Dendritic cell treated with granulocyte-macrophage colony-stimulating factor and Interleukin-4, amounts not matched to agents 40 ng/mL and 50 ng/mL, for 4 days (primary cell): ENCODE results near the gene FAM117A.

Experiments
- H3K27ac Mint-ChIP-seq: one replicate; pipeline ENCODE4 v1.8.0; 2022; ENCODE audit warnings: mild to moderate bottlenecking, mixed read lengths
- H3K27me3 Mint-ChIP-seq: one replicate; pipeline ENCODE4 v1.8.0; 2022; ENCODE audit warnings: mild to moderate bottlenecking, mixed read lengths
- H3K36me3 Mint-ChIP-seq: one replicate; pipeline ENCODE4 v1.8.0; 2022; ENCODE audit warnings: low read depth, mixed read lengths
- H3K4me1 Mint-ChIP-seq: one replicate; pipeline ENCODE4 v1.8.0; 2022; ENCODE audit warnings: low read depth, mixed read lengths
- H3K4me3 Mint-ChIP-seq: one replicate; pipeline ENCODE4 v1.8.0; 2022; ENCODE audit warnings: mild to moderate bottlenecking, moderate library complexity, mixed read lengths
- H3K9me3 Mint-ChIP-seq: one replicate; pipeline ENCODE4 v1.8.0; 2022; ENCODE audit warnings: mixed read lengths
- intact Hi-C: fragments of 100-400 bp; cut with micrococcal nuclease; formaldehyde crosslinking; loops from one replicate; pipeline ENCODE4 v1.15.0; 2022

Gene FAM117A

DNA sequence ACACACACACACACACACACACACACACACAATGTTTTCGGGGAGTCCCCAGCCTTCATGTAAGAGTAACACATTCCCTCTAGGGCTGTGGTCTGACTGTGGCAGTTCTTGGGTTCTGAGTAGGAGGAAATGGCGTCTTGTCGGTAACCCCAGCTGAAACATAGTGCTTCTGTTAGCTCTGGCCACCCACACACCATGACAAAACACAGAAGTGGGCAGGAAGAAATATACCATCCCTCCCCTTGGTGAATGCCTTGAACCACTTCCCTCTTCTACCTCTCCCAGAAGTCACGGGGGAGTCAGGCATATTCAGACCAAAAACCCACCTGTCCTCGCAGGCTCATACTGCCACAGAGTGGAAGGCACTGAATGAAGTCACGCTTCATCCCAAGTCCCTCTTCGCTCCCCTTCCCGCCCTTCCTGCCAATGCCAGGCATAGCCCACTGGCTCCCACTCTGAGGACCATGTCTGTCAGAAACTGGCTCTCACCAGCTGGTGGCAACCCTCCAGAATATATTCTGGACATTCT lies 67.6 kb downstream of the FAM117A start:
- H3K4me1 Mint-ChIP-seq: peaks cover 66% of the 10 kb centered on the region
- intact Hi-C loops: loop anchor here (10.0 kb wide), 1 partner anchor 61 kb away; no protein-coding TSS in a partner anchor
- H3K4me3 Mint-ChIP-seq: no peak overlapping the region
- peaks cover 24% of the 10 kb centered on the region for H3K36me3 Mint-ChIP-seq
- peak overlapping the region; percentile 75 for H3K27ac Mint-ChIP-seq
- H3K9me3 Mint-ChIP-seq: no peaks in the 10 kb centered on the region
- peaks cover 5% of the 10 kb centered on the region for H3K27me3 Mint-ChIP-seq

- Mint-ChIP-seq H3K4me3 (no peak overlapping the region), H3K9me3 (no peaks in the 10 kb centered on the region), H3K36me3 (peaks cover 19% of the 10 kb centered on the region), H3K27me3 (peaks cover 5% of the 10 kb centered on the region), H3K4me1 (peaks cover 66% of the 10 kb centered on the region), H3K27ac (peak overlapping the region; percentile 75)
- intact Hi-C loops: loop anchor here (1.0 to 10.0 kb wide), 2 partner anchors 61 to 125 kb away; no protein-coding TSS in a partner anchor
Observed at GRCh38 chr17:49695698-49696232, 68.2 kb downstream of the FAM117A start.

- Mint-ChIP-seq H3K36me3 (peaks cover 12% of the 10 kb centered on the region), H3K4me3 (peak overlapping the region; percentile 56), H3K4me1 (peaks cover 66% of the 10 kb centered on the region), H3K27ac (peak overlapping the region; percentile 75), H3K9me3 (no peaks in the 10 kb centered on the region), H3K27me3 (peaks cover 5% of the 10 kb centered on the region)
- intact Hi-C loops: loop anchor here (1.0 to 10.0 kb wide), 2 partner anchors 60 to 125 kb away; no protein-coding TSS in a partner anchor
Observed at GRCh38 chr17:49694847-49695697, 68.9 kb downstream of the FAM117A start.

GRCh38 chr17:49692751-49693150 lies 71.2 kb downstream of the FAM117A start:
- Mint-ChIP-seq H3K9me3 (no peaks in the 10 kb centered on the region), H3K27me3 (peaks cover 5% of the 10 kb centered on the region), H3K27ac (peak overlapping the region; percentile 27), H3K4me3 (no peak overlapping the region), H3K36me3 (no peaks in the 10 kb centered on the region), H3K4me1 (peaks cover 78% of the 10 kb centered on the region)
- intact Hi-C loops: loop anchor here (10.0 kb wide), 1 partner anchor 58 kb away; no protein-coding TSS in a partner anchor

DNA sequence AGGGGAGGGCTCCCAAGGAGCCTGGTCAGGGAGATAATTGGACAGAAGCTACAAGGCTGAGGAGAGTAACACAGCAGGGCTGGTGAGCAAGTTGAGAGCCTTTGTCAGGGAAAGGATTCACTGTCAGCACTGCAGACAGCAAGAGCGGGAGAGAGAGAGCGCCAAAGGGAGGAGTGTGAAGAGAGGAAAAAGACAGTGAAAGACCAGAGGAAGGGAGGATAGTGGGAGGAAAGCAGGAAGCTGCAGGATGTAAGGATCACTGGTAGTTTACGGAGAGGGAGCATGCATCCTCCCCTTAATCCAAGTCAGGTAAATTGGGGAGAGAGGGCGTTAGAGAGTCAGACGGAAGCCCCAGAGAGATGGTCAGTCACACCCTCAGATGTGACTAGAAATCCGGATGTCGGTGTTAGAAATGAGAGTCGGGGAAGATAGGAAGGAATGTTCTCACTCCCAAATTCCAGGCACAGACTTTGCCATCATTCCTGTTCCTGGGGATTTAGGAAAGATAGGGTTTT lies 72.2 kb downstream of the FAM117A start:
- H3K4me1 Mint-ChIP-seq: peaks cover 83% of the 10 kb centered on the region
- no peak overlapping the region for H3K4me3 Mint-ChIP-seq
- H3K27ac Mint-ChIP-seq: no peak overlapping the region
- H3K9me3 Mint-ChIP-seq: no peaks in the 10 kb centered on the region
- H3K36me3 Mint-ChIP-seq: no peaks in the 10 kb centered on the region
- intact Hi-C loops: loop anchor here (10.0 kb wide), 1 partner anchor 57 kb away; no protein-coding TSS in a partner anchor
- H3K27me3 Mint-ChIP-seq: peaks cover 5% of the 10 kb centered on the region

- Mint-ChIP-seq H3K36me3 (no peaks in the 10 kb centered on the region), H3K27ac (no peak overlapping the region), H3K4me1 (peaks cover 81% of the 10 kb centered on the region), H3K4me3 (no peak overlapping the region), H3K9me3 (no peaks in the 10 kb centered on the region), H3K27me3 (peaks cover 5% of the 10 kb centered on the region)
- intact Hi-C loops: loop anchor here (10.0 kb wide), 1 partner anchor 56 kb away; no protein-coding TSS in a partner anchor
Observed at GRCh38 chr17:49691086-49691676, 72.8 kb downstream of the FAM117A start.

GRCh38 chr17:49690256-49690655 lies 73.7 kb downstream of the FAM117A start:
- Mint-ChIP-seq H3K4me3 (no peak overlapping the region), H3K27me3 (peaks cover 5% of the 10 kb centered on the region), H3K9me3 (no peaks in the 10 kb centered on the region), H3K36me3 (no peaks in the 10 kb centered on the region), H3K27ac (peak overlapping the region; percentile 28), H3K4me1 (peaks cover 71% of the 10 kb centered on the region)
- intact Hi-C loops: loop anchor here (10.0 kb wide), 1 partner anchor 55 kb away; no protein-coding TSS in a partner anchor

- Mint-ChIP-seq H3K27ac (peak overlapping the region; percentile 93), H3K4me3 (no peak overlapping the region)
- intact Hi-C loops: no loop called here
Observed at GRCh38 chr17:49688848-49689247, 75.1 kb downstream of the FAM117A start.

DNA sequence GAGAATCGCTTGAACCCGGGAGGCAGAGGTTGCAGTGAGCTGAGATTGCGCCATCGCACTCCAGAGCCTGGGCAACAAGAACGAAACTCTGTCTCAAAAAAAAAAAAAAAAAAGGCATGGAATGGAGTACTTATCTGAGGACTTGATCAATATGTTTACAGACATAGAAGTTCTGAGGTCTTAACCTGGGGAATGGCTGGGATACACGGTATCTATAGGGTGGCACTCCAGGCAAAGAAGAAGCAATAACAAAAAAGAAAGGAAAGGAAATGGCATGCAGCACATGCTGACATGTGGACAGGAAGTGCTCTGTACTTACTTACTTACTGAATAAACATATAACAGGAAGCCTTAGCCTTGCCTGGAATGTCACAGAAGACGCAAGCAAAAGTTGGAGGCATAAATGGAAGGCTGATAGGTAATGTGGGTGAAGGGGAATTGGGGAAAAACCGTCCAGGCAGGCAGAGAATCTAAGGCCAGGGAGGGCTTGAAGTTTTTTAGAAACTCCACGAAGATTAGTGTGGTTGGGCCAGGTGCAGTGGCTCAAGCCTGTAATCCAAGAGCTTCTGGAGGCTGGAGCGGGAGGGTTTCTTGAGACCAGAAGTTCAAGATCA lies 75.9 kb downstream of the FAM117A start:
- Mint-ChIP-seq H3K36me3 (no peaks in the 10 kb centered on the region), H3K4me3 (peak overlapping the region; percentile 64), H3K27me3 (peaks cover 5% of the 10 kb centered on the region), H3K9me3 (no peaks in the 10 kb centered on the region), H3K4me1 (peaks cover 61% of the 10 kb centered on the region), H3K27ac (peak overlapping the region; percentile 93)
- intact Hi-C loops: no loop called here

More at GRCh38 chr17:49688848-49689247, 75.1 kb downstream of the FAM117A start:
- Mint-ChIP-seq H3K36me3 (no peaks in the 10 kb centered on the region), H3K9me3 (no peaks in the 10 kb centered on the region), H3K4me1 (peaks cover 66% of the 10 kb centered on the region), H3K27me3 (peaks cover 5% of the 10 kb centered on the region)

- Mint-ChIP-seq H3K9me3 (no peaks in the 10 kb centered on the region), H3K27me3 (no peaks in the 10 kb centered on the region), H3K27ac (peak overlapping the region; percentile 55), H3K4me3 (peak overlapping the region; percentile 13), H3K4me1 (peaks cover 32% of the 10 kb centered on the region), H3K36me3 (peaks cover 11% of the 10 kb centered on the region)
- intact Hi-C loops: no loop called here
Observed at GRCh38 chr17:49681106-49681979, 82.6 kb downstream of the FAM117A start.

DNA sequence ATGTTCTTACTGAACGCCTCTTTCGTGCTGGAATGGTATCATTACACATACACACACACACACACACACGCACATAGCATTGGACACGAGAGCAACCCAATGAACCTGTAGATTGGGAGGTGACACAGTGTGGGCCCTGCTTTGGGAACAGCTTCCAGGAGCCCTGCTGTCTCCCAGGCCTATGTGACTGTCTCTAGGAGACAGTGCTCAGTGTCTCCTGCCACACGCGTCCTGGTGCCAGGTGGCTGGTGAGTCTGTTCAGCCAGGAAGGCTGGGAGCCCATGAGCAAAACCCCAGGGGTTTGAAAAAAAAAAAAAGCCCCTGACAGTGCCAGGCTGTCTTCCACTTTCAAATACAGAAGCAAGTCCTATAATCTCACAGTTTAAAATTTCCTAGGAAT lies 83.6 kb downstream of the FAM117A start:
- intact Hi-C loops: no loop called here
- H3K9me3 Mint-ChIP-seq: no peaks in the 10 kb centered on the region
- no peak overlapping the region for H3K4me3 Mint-ChIP-seq
- H3K4me1 Mint-ChIP-seq: peaks cover 42% of the 10 kb centered on the region
- peaks cover 13% of the 10 kb centered on the region for H3K36me3 Mint-ChIP-seq
- no peaks in the 10 kb centered on the region for H3K27me3 Mint-ChIP-seq
- H3K27ac Mint-ChIP-seq: peak overlapping the region; percentile 55

DNA sequence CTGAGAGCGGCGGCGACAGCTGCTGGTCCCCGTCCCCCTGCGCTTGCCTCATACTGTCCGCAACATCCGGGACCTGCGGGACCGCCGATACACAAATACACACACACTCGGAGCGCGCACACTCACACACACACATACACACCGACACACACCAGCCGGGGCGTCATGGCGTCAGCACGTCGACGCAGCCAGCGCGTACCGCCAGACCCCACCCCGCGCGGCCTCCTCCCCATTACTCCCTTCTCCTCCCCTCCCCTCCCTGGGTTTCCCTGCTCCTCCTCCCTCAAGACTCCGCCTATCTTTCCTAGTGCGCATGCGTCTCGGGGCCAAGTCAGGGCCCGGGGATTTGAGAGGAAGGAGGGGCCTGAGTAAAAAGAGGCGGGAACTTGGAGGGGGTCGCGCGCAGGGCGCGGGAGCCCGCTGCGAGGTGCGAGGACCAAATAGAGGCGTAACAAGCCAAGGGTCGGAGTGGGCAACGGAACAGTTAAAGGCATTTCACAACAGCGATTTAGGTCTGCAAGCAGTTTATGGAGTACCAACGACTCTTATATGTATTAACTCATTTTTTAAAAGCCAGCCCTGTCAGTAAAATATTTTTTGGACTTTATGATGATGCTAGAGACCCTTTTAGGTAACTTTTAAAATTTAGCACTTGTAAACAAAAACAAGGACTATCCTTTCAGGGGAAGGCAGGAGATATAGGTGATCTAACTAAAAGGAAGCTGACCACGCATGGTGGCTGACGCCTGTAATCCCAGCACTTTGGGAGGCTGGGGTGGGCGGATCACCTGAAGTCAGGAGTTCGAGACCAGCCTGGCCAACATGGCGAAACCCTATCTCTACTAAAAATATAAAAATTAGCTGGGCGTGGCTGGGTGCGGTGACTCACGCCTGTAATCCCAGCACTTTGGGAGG lies 85.7 kb downstream of the FAM117A start, which contains the start of gene SPOP:
Gene SPOP, minus strand, starts transcription at position 165 of the 915 bp plus-strand sequence. CDS start 55,287 bp downstream, outside the sequence.
- Mint-ChIP-seq H3K36me3 (peaks cover 33% of the 10 kb centered on the region), H3K27me3 (no peaks in the 10 kb centered on the region), H3K4me3 (peak within 1 kb of the TSS; percentile 86), H3K27ac (peak within 1 kb of the TSS; percentile 96), H3K4me1 (peaks cover 62% of the 10 kb centered on the region), H3K9me3 (no peaks in the 10 kb centered on the region)
- intact Hi-C loops: loop anchor here (1.0 kb wide), 1 partner anchor 110 kb away; the partner anchor contains the start of gene KAT7
